Sigmoid colon (tissue), 7 donors: Measurements from ENCODE around the gene SNURF. TPM values are rescaled to one million over a fixed set of nuclear protein-coding genes. Genes with fewer than 3 reads are reported as not detected.
"Not testable (repeated sequence)": the region's sequence is repeated elsewhere in the genome, so short reads cannot be mapped to it uniquely, and the experiment has no call there.

Experiments
- DNase-seq: peaks from one replicate; pipeline ENCODE4 v3.0.0-alpha.2; 2019
- H3K27ac ChIP-seq, 4 donors: fragments of 200-600 bp; sonication (generic); one replicate each; pipeline ENCODE4 v1.5.1; 2016 to 2019; ENCODE audit warnings: mild to moderate bottlenecking in 1 of 4
- H3K27me3 ChIP-seq, 3 donors: fragments of 200-600 bp; sonication (generic); one replicate each; pipeline ENCODE4 v1.5.1; 2019; ENCODE audit warnings: mild to moderate bottlenecking in 1 of 3
- H3K36me3 ChIP-seq, 4 donors: fragments of 200-600 bp; sonication (generic); one replicate each; pipeline ENCODE4 v1.5.1; 2016 to 2019
- H3K4me1 ChIP-seq, 4 donors: fragments of 200-600 bp; sonication (generic); one replicate each; pipeline ENCODE4 v1.5.1; 2017 to 2019
- H3K4me3 ChIP-seq, 4 donors: fragments of 200-600 bp; sonication (generic); one replicate each; pipeline ENCODE4 v1.5.1; 2017 to 2019; ENCODE audit warnings: mild to moderate bottlenecking in 2 of 4, moderate library complexity in 1 of 4
- H3K9me3 ChIP-seq, 4 donors: fragments of 200-600 bp in 3 of 4; sonication (generic) in 3 of 4; one replicate each; pipeline versions ENCODE4 v1.5.1 to v1.6.1; 2013 to 2019
- EP300 ChIP-seq, 4 donors: sonication (generic); formaldehyde crosslinking; IDR thresholded peaks; one replicate each; pipeline ENCODE4 v1.6.1; 2017; ENCODE audit warnings: antibody characterized with exemption in 4 of 4
- POLR2A ChIP-seq, 2 donors: fragments of 450-650 bp; IDR thresholded peaks; one replicate each; pipeline ENCODE4 v1.6.1; 2016; ENCODE audit warnings: antibody characterized with exemption in 2 of 2, mild to moderate bottlenecking in 2 of 2, moderate library complexity in 2 of 2
- POLR2AphosphoS5 ChIP-seq, 4 donors: sonication (generic); formaldehyde crosslinking; IDR thresholded peaks; one replicate each; pipeline ENCODE4 v1.6.1; 2017; ENCODE audit warnings: antibody characterized with exemption in 4 of 4
- WGBS, 2 donors: extraction: QIAGEN DNeasy Blood & Tissue Kit; methylation state at CpG; one replicate each; pipeline ENCODE4 v1.1.7; 2013; 5-methylcytosine and 5-hydroxymethylcytosine counted together
- intact Hi-C: fragments of 100-400 bp; cut with DNase I; formaldehyde crosslinking; loops from one replicate; pipeline ENCODE4 v1.15.1; 2023
- polyA plus RNA-seq, 3 donors: library from polyadenylated mRNA; stranded (reverse); fragments of 200-250 nt; gene quantifications; one replicate each; pipeline ENCODE4 v1.2.3, GENCODE V29; 2013
- total RNA-seq, 4 donors: library from RNA; depleted of rRNA; stranded (reverse); fragments of >200 nt; gene quantifications; one replicate each; pipeline ENCODE4 v1.1.0, GENCODE V29; 2016
- TF ChIP-seq, protein P1 (sequence below), 4 experiments: fragments of 450-650 bp in 3 of 4; fragments of 200-600 bp in 1 of 4; IDR thresholded peaks; one replicate each; pipeline ENCODE4 v1.5.1; 2016 to 2019; ENCODE audit warnings: antibody characterized with exemption in 4 of 4, mild to moderate bottlenecking in 3 of 4, moderate library complexity in 2 of 4
- donor health status: healthy with polysubstance abuse.
- donor health status: Bipolar disorder and iron deficiency.
- donor health status: healthy.

Gene SNURF, protein sequence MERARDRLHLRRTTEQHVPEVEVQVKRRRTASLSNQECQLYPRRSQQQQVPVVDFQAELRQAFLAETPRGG
- total RNA-seq (10 to 100 TPM in 2 of 4 donors, 1 to 10 TPM in 2; 3.3 to 21.8 (median 9.1) TPM), polyA plus RNA-seq (10 to 100 TPM in 1 of 3 donors, 1 to 10 TPM in 2; 4.4 to 34.2 (median 5.7) TPM)

DNA sequence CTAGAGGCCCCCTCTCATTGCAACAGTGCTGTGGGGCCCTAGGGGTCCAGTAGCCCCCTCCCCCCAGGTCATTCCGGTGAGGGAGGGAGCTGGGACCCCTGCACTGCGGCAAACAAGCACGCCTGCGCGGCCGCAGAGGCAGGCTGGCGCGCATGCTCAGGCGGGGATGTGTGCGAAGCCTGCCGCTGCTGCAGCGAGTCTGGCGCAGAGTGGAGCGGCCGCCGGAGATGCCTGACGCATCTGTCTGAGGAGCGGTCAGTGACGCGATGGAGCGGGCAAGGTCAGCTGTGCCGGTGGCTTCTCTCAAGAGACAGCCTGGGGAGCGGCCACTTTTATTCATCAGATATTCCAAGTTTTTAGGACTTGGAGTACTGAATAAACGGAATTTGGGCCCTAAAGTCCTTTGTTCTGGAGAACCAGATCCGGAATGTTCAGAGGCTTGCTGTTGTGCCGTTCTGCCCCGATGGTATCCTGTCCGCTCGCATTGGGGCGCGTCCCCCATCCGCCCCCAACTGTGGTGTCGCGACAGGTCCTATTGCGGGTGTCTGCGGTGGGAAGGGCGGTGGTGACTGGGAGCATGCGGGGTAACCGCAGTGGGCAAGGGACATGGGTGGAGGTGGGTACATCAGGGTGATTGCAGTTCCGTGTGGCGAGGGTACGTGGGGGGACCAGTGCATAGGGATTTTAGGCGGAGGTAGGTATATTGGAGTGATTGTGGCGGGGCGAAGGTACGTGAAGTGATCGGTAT lies at the start of gene SNURF, which contains the start of gene SNRPN:
TSS of gene SNURF (plus strand) at position 205 of the 748 bp plus-strand sequence. CDS start at position 267, 62 bp downstream.
TSS of gene SNRPN (plus strand) at position 205 of the 748 bp plus-strand sequence. CDS start 19,467 bp downstream, outside the sequence.
- H3K36me3 ChIP-seq, result no peaks in the 10 kb centered on the region
- H3K27ac ChIP-seq, result peak within 1 kb of the TSS; percentile 90 to 94 (median 91)
- 49 to 50% methylated on average over 47 of the region's 47 CpGs for WGBS, 2 donors
- peaks cover 0 to 3% (median 0%) of the 10 kb centered on the region in 4 donors for H3K9me3 ChIP-seq
- TF ChIP-seq, protein P1, sequence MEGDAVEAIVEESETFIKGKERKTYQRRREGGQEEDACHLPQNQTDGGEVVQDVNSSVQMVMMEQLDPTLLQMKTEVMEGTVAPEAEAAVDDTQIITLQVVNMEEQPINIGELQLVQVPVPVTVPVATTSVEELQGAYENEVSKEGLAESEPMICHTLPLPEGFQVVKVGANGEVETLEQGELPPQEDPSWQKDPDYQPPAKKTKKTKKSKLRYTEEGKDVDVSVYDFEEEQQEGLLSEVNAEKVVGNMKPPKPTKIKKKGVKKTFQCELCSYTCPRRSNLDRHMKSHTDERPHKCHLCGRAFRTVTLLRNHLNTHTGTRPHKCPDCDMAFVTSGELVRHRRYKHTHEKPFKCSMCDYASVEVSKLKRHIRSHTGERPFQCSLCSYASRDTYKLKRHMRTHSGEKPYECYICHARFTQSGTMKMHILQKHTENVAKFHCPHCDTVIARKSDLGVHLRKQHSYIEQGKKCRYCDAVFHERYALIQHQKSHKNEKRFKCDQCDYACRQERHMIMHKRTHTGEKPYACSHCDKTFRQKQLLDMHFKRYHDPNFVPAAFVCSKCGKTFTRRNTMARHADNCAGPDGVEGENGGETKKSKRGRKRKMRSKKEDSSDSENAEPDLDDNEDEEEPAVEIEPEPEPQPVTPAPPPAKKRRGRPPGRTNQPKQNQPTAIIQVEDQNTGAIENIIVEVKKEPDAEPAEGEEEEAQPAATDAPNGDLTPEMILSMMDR (IDR thresholded peaks at IDR 0.05), result no peak
- TF ChIP-seq POLR2A (IDR thresholded peaks at IDR 0.05) (peak; percentile 55 to 76), EP300 (IDR thresholded peaks at IDR 0.05) (no peak), POLR2AphosphoS5 (IDR thresholded peaks at IDR 0.05) (peak; percentile 92 to 97 (median 96))
- H3K4me3 ChIP-seq, result peak within 1 kb of the TSS; percentile 55 to 74 (median 69)
- peak; percentile 91 for DNase-seq
- no peaks in the 10 kb centered on the region for H3K27me3 ChIP-seq
- H3K4me1 ChIP-seq, result peaks cover 0 to 5% (median 0%) of the 10 kb centered on the region in 4 donors
- intact Hi-C loops, result loop anchor here (5.0 kb wide), 1 partner anchor 482 kb away; the partner anchor contains the start of gene UBE3A

DNA sequence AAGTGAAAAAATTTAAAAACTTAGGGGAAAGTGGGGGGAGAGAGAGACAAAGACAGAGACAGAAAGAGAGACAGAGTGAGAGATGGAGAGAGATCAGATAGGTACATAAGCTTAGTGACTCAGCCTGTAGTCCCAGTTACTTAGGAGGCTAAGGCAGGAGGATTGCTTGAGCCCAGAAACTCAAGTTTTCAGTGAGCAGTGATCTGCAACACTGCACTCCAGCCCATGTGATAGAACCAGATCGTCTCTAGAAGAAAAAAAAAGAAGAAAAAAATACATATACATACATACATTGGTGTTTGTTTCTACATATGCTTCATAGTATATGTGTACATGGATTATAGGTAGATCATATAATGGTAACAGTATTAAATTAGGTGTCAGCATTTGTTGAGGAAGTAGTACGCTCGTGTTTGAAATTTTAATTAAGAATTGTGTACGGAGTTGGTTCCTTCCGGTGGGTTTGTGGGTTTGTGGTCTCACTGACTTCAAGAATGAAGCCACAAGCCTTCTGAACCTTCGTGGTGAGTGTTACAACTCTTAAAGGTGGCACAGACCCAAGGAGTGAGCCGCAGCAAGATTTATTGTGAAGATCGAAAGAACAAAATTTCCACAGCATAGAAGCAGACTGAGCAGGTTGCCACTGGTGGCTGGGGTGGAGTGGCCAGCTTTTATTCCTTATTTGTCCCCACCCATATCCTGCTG lies 38.3 kb upstream of the SNURF start:
- H3K9me3 ChIP-seq, result peaks cover 0 to 17% (median 0%) of the 10 kb centered on the region in 4 donors
- WGBS, 2 donors, result 55 to 76% methylated on average over 8 of the region's 8 CpGs
- H3K4me1 ChIP-seq, result no peaks in the 10 kb centered on the region
- DNase-seq, result no peak
- no peaks in the 10 kb centered on the region for H3K27me3 ChIP-seq
- TF ChIP-seq POLR2A (IDR thresholded peaks at IDR 0.05) (no peak), EP300 (IDR thresholded peaks at IDR 0.05) (no peak), POLR2AphosphoS5 (IDR thresholded peaks at IDR 0.05) (no peak)
- TF ChIP-seq, protein P1 (IDR thresholded peaks at IDR 0.05), result no peak
- H3K27ac ChIP-seq, result no peak overlapping the region
- H3K36me3 ChIP-seq, result no peaks in the 10 kb centered on the region
- intact Hi-C loops, result no loop called here
- no peak overlapping the region for H3K4me3 ChIP-seq

DNA sequence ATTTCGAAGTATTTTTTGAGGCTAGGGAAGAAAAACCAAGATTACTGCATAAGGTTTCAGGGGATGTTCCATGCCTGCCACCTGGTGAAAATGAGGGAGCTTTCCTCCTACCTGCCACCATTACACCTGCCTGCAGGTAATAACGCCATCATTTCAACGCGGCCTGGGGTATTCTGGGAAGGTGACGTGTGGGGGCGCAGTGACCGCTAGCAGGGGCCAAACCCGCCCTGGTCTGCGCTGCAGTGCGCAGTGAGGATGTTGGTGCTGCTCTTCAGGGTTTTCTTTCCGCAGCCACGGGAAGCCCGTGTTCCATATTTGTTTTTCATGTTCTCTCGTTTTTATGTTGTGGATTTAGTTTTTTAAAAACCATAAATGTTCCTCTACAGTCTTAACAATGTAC lies 37.4 kb upstream of the SNURF start:
- intact Hi-C loops, result no loop called here
- WGBS, 2 donors, result 91 to 92% methylated on average over 14 of the region's 14 CpGs
- no peak overlapping the region for H3K4me3 ChIP-seq
- TF ChIP-seq POLR2AphosphoS5 (IDR thresholded peaks at IDR 0.05) (no peak), POLR2A (IDR thresholded peaks at IDR 0.05) (no peak), EP300 (IDR thresholded peaks at IDR 0.05) (no peak)
- TF ChIP-seq, protein P1 (IDR thresholded peaks at IDR 0.05), result no peak
- H3K9me3 ChIP-seq, result peaks cover 0 to 13% (median 0%) of the 10 kb centered on the region in 4 donors
- H3K27ac ChIP-seq, result no peak overlapping the region
- H3K4me1 ChIP-seq, result no peaks in the 10 kb centered on the region
- no peaks in the 10 kb centered on the region for H3K36me3 ChIP-seq
- DNase-seq, result no peak
- H3K27me3 ChIP-seq, result no peaks in the 10 kb centered on the region

DNA sequence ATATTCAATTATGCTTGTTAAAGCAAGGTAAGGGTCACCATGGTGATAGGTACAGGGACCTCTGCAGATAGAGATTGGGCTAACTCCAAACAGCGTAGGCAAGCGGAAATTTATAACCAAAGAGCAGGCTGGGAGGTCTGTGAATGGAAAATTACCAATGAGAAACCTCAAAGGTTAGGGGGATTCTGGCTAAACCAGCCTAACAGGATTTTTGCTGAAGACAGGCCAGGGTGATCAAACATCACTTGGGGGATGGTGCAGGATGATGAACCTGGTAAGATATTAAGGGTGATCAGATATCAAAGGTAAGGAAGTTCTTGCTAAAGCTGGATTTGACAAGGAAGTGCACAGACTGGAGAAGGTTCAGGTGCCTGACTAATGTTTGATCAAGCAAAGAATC lies 35.3 kb upstream of the SNURF start:
- 73 to 76% methylated on average over 2 of the region's 2 CpGs for WGBS, 2 donors
- Histone ChIP-seq H3K27me3 (no peaks in the 10 kb centered on the region), H3K27ac (no peak overlapping the region), H3K4me1 (no peaks in the 10 kb centered on the region), H3K4me3 (no peak overlapping the region), H3K9me3 (peaks cover 0 to 9% (median 0%) of the 10 kb centered on the region in 4 donors), H3K36me3 (no peaks in the 10 kb centered on the region)
- no peak for DNase-seq
- TF ChIP-seq POLR2AphosphoS5 (IDR thresholded peaks at IDR 0.05), result no peak
- TF ChIP-seq, protein P1 (IDR thresholded peaks at IDR 0.05), result no peak
- no peak for TF ChIP-seq POLR2A (IDR thresholded peaks at IDR 0.05)
- no peak for TF ChIP-seq EP300 (IDR thresholded peaks at IDR 0.05)
- intact Hi-C loops, result no loop called here

DNA sequence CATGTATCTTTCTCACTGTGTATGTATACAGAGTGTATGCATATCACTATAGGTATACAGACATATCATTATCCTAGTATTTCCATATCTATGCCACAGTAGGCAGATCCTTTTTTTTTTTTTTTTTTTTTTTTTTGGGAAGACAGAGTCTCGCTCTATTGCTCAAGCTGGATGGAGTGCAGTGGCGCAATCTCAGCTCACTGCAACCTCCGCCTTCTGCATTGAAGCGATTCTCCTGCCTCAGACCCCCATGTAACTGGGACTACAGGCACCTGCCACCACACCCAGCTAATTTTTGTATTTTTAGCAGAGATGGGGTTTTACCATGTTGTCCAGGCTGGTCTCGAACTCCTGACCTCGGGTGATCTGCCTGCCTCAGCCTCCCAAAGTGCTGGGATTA lies 32.0 kb upstream of the SNURF start:
- intact Hi-C loops, H3K9me3 ChIP-seq, H3K27me3 ChIP-seq, H3K27ac ChIP-seq, H3K4me1 ChIP-seq, H3K36me3 ChIP-seq, DNase-seq, H3K4me3 ChIP-seq: not testable (repeated sequence)
- 90 to 91% methylated on average over 6 of the region's 6 CpGs for WGBS, 2 donors
